HEK293T (cell line): Measurements from ENCODE around the gene TACO1.

Source experiments
- FOXA1 ChIP-seq: fragments of 450-650 bp; IDR thresholded peaks from 2 replicates; pipeline ENCODE4 v1.6.1; 2016; ENCODE audit warnings: mild to moderate bottlenecking
- FOXM1 ChIP-seq: fragments of 450-650 bp; IDR thresholded peaks from 2 replicates; pipeline ENCODE4 v1.6.1; 2017; ENCODE audit warnings: mild to moderate bottlenecking, borderline replicate concordance
- L3MBTL2 ChIP-seq: fragments of 450-650 bp; conservative IDR thresholded peaks from 2 replicates; pipeline ENCODE4 v1.6.1; 2016; ENCODE audit warnings: mild to moderate bottlenecking
- LEF1 ChIP-seq: fragments of 450-650 bp; IDR thresholded peaks from 2 replicates; pipeline ENCODE4 v1.6.1; 2017; ENCODE audit warnings: mild to moderate bottlenecking, borderline replicate concordance
- NFRKB ChIP-seq: fragments of 450-650 bp; IDR thresholded peaks from 2 replicates; pipeline ENCODE4 v1.6.1; 2016; ENCODE audit warnings: mild to moderate bottlenecking, moderate library complexity
- SUZ12 ChIP-seq: fragments of 450-650 bp; IDR thresholded peaks from 2 replicates; pipeline ENCODE4 v1.6.1; 2016; ENCODE audit warnings: mild to moderate bottlenecking
- ZNF384 ChIP-seq: fragments of 450-650 bp; IDR thresholded peaks from 2 replicates; pipeline ENCODE4 v1.6.1; 2016
- TF ChIP-seq, protein P1 (sequence below): fragments of 450-650 bp; IDR thresholded peaks from 2 replicates; pipeline ENCODE4 v1.6.1; 2016

GRCh38 chr17:63633742-63634141 is 33.0 kb downstream of the TACO1 start:
- TF ChIP-seq LEF1 (no peak), FOXA1 (no peak), L3MBTL2 (no peak), NFRKB (no peak), SUZ12 (no peak), FOXM1 (no peak), ZNF384 (no peak)
- TF ChIP-seq, protein P1, sequence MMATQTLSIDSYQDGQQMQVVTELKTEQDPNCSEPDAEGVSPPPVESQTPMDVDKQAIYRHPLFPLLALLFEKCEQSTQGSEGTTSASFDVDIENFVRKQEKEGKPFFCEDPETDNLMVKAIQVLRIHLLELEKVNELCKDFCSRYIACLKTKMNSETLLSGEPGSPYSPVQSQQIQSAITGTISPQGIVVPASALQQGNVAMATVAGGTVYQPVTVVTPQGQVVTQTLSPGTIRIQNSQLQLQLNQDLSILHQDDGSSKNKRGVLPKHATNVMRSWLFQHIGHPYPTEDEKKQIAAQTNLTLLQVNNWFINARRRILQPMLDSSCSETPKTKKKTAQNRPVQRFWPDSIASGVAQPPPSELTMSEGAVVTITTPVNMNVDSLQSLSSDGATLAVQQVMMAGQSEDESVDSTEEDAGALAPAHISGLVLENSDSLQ = no peak
